Right lobe of liver (tissue), 6 donors: ENCODE data around the gene FRS2. TPM values are rescaled to one million over a fixed set of nuclear protein-coding genes. Genes with fewer than 3 reads are reported as not detected.
"Not testable (repeated sequence)": the region's sequence is repeated elsewhere in the genome, so short reads cannot be mapped to it uniquely, and the experiment has no call there.

Source experiments
- ATAC-seq, 4 donors: fragments of 200-7000 bp; cut with Tn5 transposase; one replicate each; pipeline ENCODE4 v1.9.1; 2020; ENCODE audit warnings: mild to moderate bottlenecking in 4 of 4, moderate library complexity in 4 of 4
- DNase-seq, 3 donors: peaks; one replicate each; pipeline ENCODE4 v3.0.0-alpha.2; 2020
- H3K27ac ChIP-seq, 3 donors: fragments of 200-600 bp; one replicate each; pipeline ENCODE4 v1.8.0; 2022
- H3K27me3 ChIP-seq, 2 donors: fragments of 200-600 bp; one replicate each; pipeline ENCODE4 v1.8.0; 2022
- H3K36me3 ChIP-seq, 4 donors: fragments of 200-600 bp; sonication (generic) in 1 of 4; one replicate each; pipeline versions ENCODE4 v1.5.1 to v1.8.0; 2017 to 2022; ENCODE audit warnings: control low read depth in 1 of 4
- H3K4me1 ChIP-seq, 4 donors: fragments of 200-600 bp; sonication (generic) in 1 of 4; one replicate each; pipeline versions ENCODE4 v1.5.1 to v1.8.0; 2017 to 2022; ENCODE audit warnings: control low read depth in 1 of 4
- H3K4me3 ChIP-seq, 3 donors: fragments of 200-600 bp; one replicate each; pipeline ENCODE4 v1.8.0; 2022
- H3K9me3 ChIP-seq, 4 donors: fragments of 200-600 bp; sonication (generic) in 1 of 4; one replicate each; pipeline versions ENCODE4 v1.5.1 to v1.8.0; 2017 to 2022; ENCODE audit warnings: control low read depth in 1 of 4
- CTCF ChIP-seq, 4 donors: fragments of 200-600 bp in 3 of 4; fragments of 450-650 bp in 1 of 4; IDR thresholded peaks; one replicate each; pipeline versions ENCODE4 v1.5.1 to v1.8.0; 2016 to 2022; ENCODE audit warnings: antibody characterized with exemption in 4 of 4, mild to moderate bottlenecking in 2 of 4
- POLR2A ChIP-seq: fragments of 450-650 bp; IDR thresholded peaks from one replicate; pipeline ENCODE4 v1.6.1; 2017; ENCODE audit warnings: antibody characterized with exemption, mild to moderate bottlenecking
- WGBS: methylation state at CpG from one replicate; pipeline ENCODE4 v1.1.6; 2018; ENCODE audit warnings: low coverage, low lambda C conversion rate; ENCODE audit not compliant: insufficient coverage; ENCODE audit errors: missing lambda C conversion rate; 5-methylcytosine and 5-hydroxymethylcytosine counted together
- intact Hi-C, 2 donors: fragments of 100-400 bp; cut with DNase I; formaldehyde crosslinking; loops; one replicate each; pipeline versions ENCODE4 v1.11.2 to v1.14.1; 2022
- total RNA-seq, 6 experiments: library from RNA; depleted of rRNA in 2 of 6; stranded (reverse); fragments of >200 nt in 2 of 6; fragmentation: NEBNext Ultra II Directional in 3 of 6; extraction: Animal tissue kit (Norgen Biotek cat#: 25700) in 3 of 6; gene quantifications; one replicate each; pipeline versions ENCODE4 v1.1.0 to v1.2.4, GENCODE V29; 2016 to 2023
- donor health status: DM: no; HTN: yes; CAD: no.
- donor health status: DM: no; HTN: no; CAD: no.
- donor health status: DM: no; HTN: no; CAD: no.
- donor health status: DM: no; HTN: yes; CAD: no.
- donor health status: DM: no; HTN: yes; CAD: no.

The FRS2 gene
- total RNA-seq, 6 experiments from 2014 or later = 13.8 to 27.8 (median 15.8) TPM

GRCh38 chr12:69598174-69598753 is 128.1 kb downstream of the FRS2 start:
- Histone ChIP-seq H3K27me3 (no peaks in the 10 kb centered on the region), H3K9me3 (no peaks in the 10 kb centered on the region), H3K4me1 (no peaks in the 10 kb centered on the region), H3K4me3 (no peak overlapping the region), H3K36me3 (peaks cover 0 to 97% (median 46%) of the 10 kb centered on the region in 4 donors), H3K27ac (no peak overlapping the region)
- intact Hi-C loops = no loop called here
- DNase-seq (no peak), ATAC-seq (peak in 3 of 4 donors; percentile 37 to 72 (median 39))
- TF ChIP-seq CTCF (IDR thresholded peaks at IDR 0.05) (no peak), POLR2A (no peak)
- WGBS = 48% methylated on average over 4 of the region's 4 CpGs

- ATAC-seq (no peak), DNase-seq (no peak)
- no peaks in the 10 kb centered on the region for H3K27me3 ChIP-seq
- H3K4me3 ChIP-seq = no peak overlapping the region
- intact Hi-C loops = no loop called here
- TF ChIP-seq CTCF (IDR thresholded peaks at IDR 0.05) = no peak
- TF ChIP-seq POLR2A = no peak
- no peaks in the 10 kb centered on the region for H3K4me1 ChIP-seq
- H3K27ac ChIP-seq = no peak overlapping the region
- no peaks in the 10 kb centered on the region for H3K9me3 ChIP-seq
- peaks cover 0 to 75% (median 38%) of the 10 kb centered on the region in 4 donors for H3K36me3 ChIP-seq
Measured at GRCh38 chr12:69600804-69601203, 130.6 kb downstream of the FRS2 start.

GRCh38 chr12:69601962-69602685 is 131.9 kb downstream of the FRS2 start:
- no peaks in the 10 kb centered on the region for H3K4me1 ChIP-seq
- intact Hi-C loops = no loop called here
- no peaks in the 10 kb centered on the region for H3K27me3 ChIP-seq
- TF ChIP-seq CTCF (IDR thresholded peaks at IDR 0.05) = no peak
- no peak for TF ChIP-seq POLR2A
- no peaks in the 10 kb centered on the region for H3K9me3 ChIP-seq
- no peak for ATAC-seq
- no peak overlapping the region for H3K4me3 ChIP-seq
- DNase-seq = no peak
- H3K27ac ChIP-seq = no peak overlapping the region
- WGBS = 97% methylated on average over 6 of the region's 6 CpGs
- H3K36me3 ChIP-seq = peaks cover 0 to 65% (median 33%) of the 10 kb centered on the region in 4 donors

GRCh38 chr12:69602954-69603353 is 132.8 kb downstream of the FRS2 start:
- intact Hi-C loops = no loop called here
- no peak for TF ChIP-seq POLR2A
- no peak for TF ChIP-seq CTCF (IDR thresholded peaks at IDR 0.05)
- DNase-seq = no peak
- H3K9me3 ChIP-seq = no peaks in the 10 kb centered on the region
- H3K4me3 ChIP-seq = no peak overlapping the region
- ATAC-seq = no peak
- no peak overlapping the region for H3K27ac ChIP-seq
- no peaks in the 10 kb centered on the region for H3K27me3 ChIP-seq
- H3K4me1 ChIP-seq = no peaks in the 10 kb centered on the region
- H3K36me3 ChIP-seq = peaks cover 0 to 56% (median 26%) of the 10 kb centered on the region in 4 donors

- ATAC-seq, DNase-seq, H3K9me3 ChIP-seq, H3K27ac ChIP-seq, H3K4me3 ChIP-seq, intact Hi-C loops, H3K27me3 ChIP-seq, H3K4me1 ChIP-seq: not testable (repeated sequence)
- peaks cover 0 to 50% (median 21%) of the 10 kb centered on the region in 4 donors for H3K36me3 ChIP-seq
- WGBS = 93% methylated on average over 3 of the region's 6 CpGs
Measured at GRCh38 chr12:69603556-69603955, 133.4 kb downstream of the FRS2 start.

GRCh38 chr12:69604275-69604674 is 134.1 kb downstream of the FRS2 start:
- H3K4me1 ChIP-seq, intact Hi-C loops, H3K4me3 ChIP-seq, ATAC-seq, H3K27ac ChIP-seq, DNase-seq, H3K27me3 ChIP-seq, H3K9me3 ChIP-seq: not testable (repeated sequence)
- H3K36me3 ChIP-seq = peaks cover 0 to 43% (median 19%) of the 10 kb centered on the region in 4 donors
- WGBS = 92% methylated on average over 2 of the region's 3 CpGs
